Endothelial cell of umbilical vein (primary cell): ENCODE results near the gene JHY. TPM values are rescaled to one million over a fixed set of nuclear protein-coding genes. Genes with fewer than 3 reads are reported as not detected.

Experiments used
- BruUV-seq: library from RNA; stranded (reverse); fragments of 400-500 nt; replicated peaks from 2 replicates; lab custom pipeline; 2021; lab: Mats Ljungman, UMichigan
- CTCF ChIA-PET: fragments of 300-600, 350-600 bp; sonication (Branson Sonifier 250); formaldehyde crosslinking; loops from one replicate; lab custom pipeline; 2021; ENCODE audit warnings: antibody characterized with exemption, inconsistent platforms; lab: Charles Lee
- POLR2A ChIA-PET: fragments of 300-600, 350-600 bp; sonication (Branson Sonifier 250); formaldehyde crosslinking; loops from one replicate; lab custom pipeline; 2021; ENCODE audit warnings: antibody characterized with exemption, inconsistent platforms; lab: Charles Lee
- DNase-seq: peaks from one replicate; pipeline ENCODE4 v3.0.0-alpha.2; 2011; ENCODE audit warnings: low read depth, low spot score
- FAIRE-seq: peaks from 2 replicates; lab custom pipeline; 2011; peaks lifted over from hg19 to GRCh38; lab: Jason Lieb, UNC
- H2AFZ ChIP-seq: 2 replicates; pipeline ENCODE4 v1.6.0; 2012; ENCODE audit warnings: low read depth, low read length, control low read depth, inconsistent platforms
- H3K27ac ChIP-seq: 2 replicates; pipeline ENCODE4 v1.5.1; 2011; ENCODE audit warnings: low read depth, mild to moderate bottlenecking, control low read depth, low read length, moderate library complexity; ENCODE audit not compliant: insufficient read depth
- H3K27me3 ChIP-seq, 2 experiments: 2 replicates each; pipeline versions ENCODE4 v1.6.0 to v1.6.1; 2011; ENCODE audit warnings: low read length in 2 of 2, mixed read lengths in 1 of 2; ENCODE audit not compliant: control insufficient read depth in 2 of 2, insufficient read depth in 2 of 2
- H3K36me3 ChIP-seq, 2 experiments: 2 replicates in 1 of 2; 3 replicates in 1 of 2; pipeline ENCODE4 v1.5.1; 2011; ENCODE audit warnings: low read length in 2 of 2, mild to moderate bottlenecking in 1 of 2, moderate library complexity in 1 of 2; ENCODE audit not compliant: control insufficient read depth in 2 of 2, insufficient read depth in 2 of 2; ENCODE audit errors: extremely low read depth in 1 of 2
- H3K4me1 ChIP-seq: 3 replicates; pipeline ENCODE4 v1.5.1; 2011; ENCODE audit warnings: mild to moderate bottlenecking, low read length; ENCODE audit not compliant: control insufficient read depth, insufficient read depth; ENCODE audit errors: extremely low read depth
- H3K4me2 ChIP-seq: 2 replicates; pipeline ENCODE4 v1.6.1; 2011; ENCODE audit warnings: low read length, control low read depth, mixed read lengths; ENCODE audit not compliant: insufficient read depth
- H3K4me3 ChIP-seq, 3 experiments: fragments of 200-600 bp in 1 of 3; sonication (generic), shearing (Covaris generic) in 1 of 3; replicated peaks in 1 of 3; 2 replicates each; pipeline ENCODE4 v1.5.1; 2011 to 2016; ENCODE audit warnings: control low read depth in 3 of 3, low read length in 3 of 3, mild to moderate bottlenecking in 2 of 3, inconsistent platforms in 1 of 3, low read depth in 1 of 3, moderate library complexity in 1 of 3; ENCODE audit not compliant: insufficient read depth in 1 of 3
- H3K79me2 ChIP-seq: 2 replicates; pipeline ENCODE4 v1.6.0; 2012; ENCODE audit warnings: low read length, inconsistent platforms; ENCODE audit not compliant: control insufficient read depth, insufficient read depth
- H3K9ac ChIP-seq: replicated peaks from 2 replicates; pipeline ENCODE3; 2011; ENCODE audit warnings: low read length, control low read depth; ENCODE audit not compliant: insufficient read depth; ENCODE audit errors: extremely low read depth
- H3K9me1 ChIP-seq: replicated peaks from 3 replicates; pipeline ENCODE4 v1.6.0; 2011; ENCODE audit warnings: mild to moderate bottlenecking, low read length; ENCODE audit not compliant: control insufficient read depth, insufficient read depth; ENCODE audit errors: extremely low read depth
- H3K9me3 ChIP-seq: replicated peaks from 2 replicates; pipeline ENCODE4 v1.5.1; 2012; ENCODE audit warnings: low read length, inconsistent platforms; ENCODE audit not compliant: control insufficient read depth, insufficient read depth
- H4K20me1 ChIP-seq: replicated peaks from 2 replicates; pipeline ENCODE3; 2011; ENCODE audit warnings: mild to moderate bottlenecking, low read length; ENCODE audit not compliant: control insufficient read depth, insufficient read depth; ENCODE audit errors: extremely low read depth
- CTCF ChIP-seq, 2 donors: IDR thresholded peaks; 1 replicate in 1 of 2; 2 replicates in 1 of 2; pipeline ENCODE4 v1.5.1; 2011; ENCODE audit warnings: low read length in 2 of 2, mild to moderate bottlenecking in 2 of 2, moderate library complexity in 2 of 2, control low read depth in 1 of 2, inconsistent platforms in 1 of 2, low read depth in 1 of 2; ENCODE audit not compliant: insufficient read depth in 1 of 2; ENCODE audit errors: extremely low read depth in 1 of 2
- EZH2 ChIP-seq: IDR thresholded peaks from 2 replicates; pipeline ENCODE4 v1.6.1; 2012; ENCODE audit warnings: borderline replicate concordance, low read depth, mild to moderate bottlenecking, moderate library complexity, low read length, inconsistent platforms; ENCODE audit not compliant: severe bottlenecking
- FOS ChIP-seq: IDR thresholded peaks from 2 replicates; pipeline ENCODE4 v1.6.1; 2011; ENCODE audit warnings: mild to moderate bottlenecking, low read length, moderate library complexity, borderline replicate concordance; ENCODE audit not compliant: insufficient read depth
- GATA2 ChIP-seq: IDR thresholded peaks from 2 replicates; pipeline ENCODE4 v1.7.0; 2011; ENCODE audit warnings: low read depth, mild to moderate bottlenecking, moderate library complexity, mixed read lengths, low read length; ENCODE audit not compliant: insufficient read length, insufficient read depth
- JUN ChIP-seq: IDR thresholded peaks from 2 replicates; pipeline ENCODE4 v1.6.1; 2011; ENCODE audit warnings: borderline replicate concordance, low read depth; ENCODE audit not compliant: insufficient read length, insufficient read depth
- MAX ChIP-seq: IDR thresholded peaks from 2 replicates; pipeline ENCODE4 v1.6.1; 2011; ENCODE audit not compliant: insufficient read depth, insufficient read length
- POLR2A ChIP-seq: IDR thresholded peaks from 2 replicates; pipeline ENCODE4 v1.6.1; 2012; ENCODE audit warnings: low read depth, mild to moderate bottlenecking, control low read depth, low read length
- POLR2AphosphoS5 ChIP-seq: IDR thresholded peaks from 2 replicates; pipeline ENCODE4 v1.6.1; 2012; ENCODE audit warnings: low read depth, mild to moderate bottlenecking, control low read depth, low read length, moderate library complexity; ENCODE audit not compliant: insufficient read depth
- dilution Hi-C: fragments of 300-500 bp; cut with MboI; formaldehyde crosslinking; loops from one replicate; pipeline ENCODE4 v1.15.0; 2019; ENCODE audit warnings: low sequenced_read_pairs; ENCODE audit not compliant: extremely low pct_ligation_motif_present
- intact Hi-C: fragments of 100-400 bp; cut with micrococcal nuclease; formaldehyde crosslinking; loops from one replicate; pipeline ENCODE4 v1.10.0; 2022
- polyA plus RNA-seq, 4 experiments: library from polyadenylated mRNA; depleted of rRNA in 3 of 4; stranded (reverse) in 3 of 4; unstranded in 1 of 4; fragments of >200 nt; gene quantifications; 2 replicates each; pipeline versions ENCODE4 v1.2.1 to v1.2.3, GENCODE V29; 2011 to 2012; ENCODE audit warnings: missing spikeins in 1 of 4
- total RNA-seq: library from RNA; stranded (reverse); gene quantifications from 2 replicates; pipeline ENCODE4 v1.2.3, GENCODE V29; 2021

Gene JHY
- total and polyA plus RNA-seq, 2 donors (not counting 3 experiments of a cell fraction or from before 2014, with no cell fraction given): 1.8 to 3.9 TPM

- intact Hi-C loops (no loop called here), dilution Hi-C loops (loop anchor here (10.0 kb wide), 1 partner anchor 160 kb away; no protein-coding TSS in a partner anchor)
- ChIA-PET POLR2A (interaction anchor here (0.6 kb wide), 1 partner anchor 169 kb away, joined by 4 read pairs; no protein-coding TSS in a partner anchor), CTCF (interaction anchor here (0.8 to 9.2 kb wide), 43 partner anchors 11 to 285 kb away, joined by 3 to 621 read pairs (median 6); no protein-coding TSS in a partner anchor)
- Histone ChIP-seq H3K9me1 (no peaks in the 10 kb centered on the region), H3K9me3 (no peaks in the 10 kb centered on the region), H3K4me1 (no peaks in the 10 kb centered on the region), H3K27ac (no peak overlapping the region), H2AFZ (no peak overlapping the region), H4K20me1 (no peaks in the 10 kb centered on the region), H3K79me2 (no peaks in the 10 kb centered on the region), H3K27me3 (peaks cover 11 to 18% of the 10 kb centered on the region in 2 experiments), H3K9ac (no peak overlapping the region), H3K4me3 (no peak overlapping the region), H3K4me2 (no peak overlapping the region), H3K36me3 (no peaks in the 10 kb centered on the region)
- FAIRE-seq (no peak), DNase-seq (no peak)
- no peak for TF ChIP-seq JUN
- TF ChIP-seq GATA2: no peak
- no peak for TF ChIP-seq MAX
- no peak for TF ChIP-seq CTCF (IDR thresholded peaks at IDR 0.05; ENCODE audit: extremely low read depth in 1 of 2, insufficient read depth in 1 of 2, low read depth in 1 of 2, low read length in 2 of 2)
- no peak for TF ChIP-seq POLR2AphosphoS5
- TF ChIP-seq FOS: no peak
- TF ChIP-seq EZH2: no peak
- TF ChIP-seq POLR2A: no peak
- no TSS peak for BruUV-seq
Observed at GRCh38 chr11:122864386-122865115, 18.0 kb upstream of the JHY start.
